ENCODE results near the gene HEXB. TPM values are rescaled to one million over a fixed set of nuclear protein-coding genes. Genes with fewer than 3 reads are reported as not detected.
A peak's percentile ranks its signal among the peaks of the same experiment; 100 is the strongest.

HEXB gene
- total and polyA plus RNA-seq, 2 of the 13 experiments (the other 11 are each of a cell fraction or from before 2014, with no cell fraction given) = 100 to 104 TPM

- TF ChIP-seq MTERF4 (CRISPR knock-in tag; IDR thresholded peaks at IDR 0.05) (no peak), FOXO1 (CRISPR knock-in tag; IDR thresholded peaks at IDR 0.05) (no peak), ATF5 (CRISPR knock-in tag; IDR thresholded peaks at IDR 0.05; ENCODE audit: low read depth) (no peak)
Measured at GRCh38 chr5:74649421-74649973, 35.5 kb upstream of the HEXB start (continued).

- no peaks in the 10 kb centered on the region for H3K36me3 ChIP-seq (replicated peaks in 1 of 2; ENCODE audit: control insufficient read depth in 1 of 2, insufficient read depth in 2 of 2, low read length in 2 of 2)
- WGBS (ENCODE audit: low lambda C conversion rate) = 22% methylated on average over 3 of the region's 3 CpGs
- BruUV-seq (replicated peaks) = no TSS peak
- POLR2A ChIA-PET = no interaction called here
- no peak overlapping the region for H3K9ac ChIP-seq (ENCODE audit: insufficient read depth, low read depth, low read length)
- CTCF ChIA-PET (ENCODE audit: low intra/inter-chr PET ratio, low total read pairs) = no interaction called here
- no peaks in the 10 kb centered on the region for H3K9me3 ChIP-seq (ENCODE audit: low read length)
- 0 out of 2 replicates have a peak overlapping the region, but pooled peaks have one; percentile 5 for H3K4me2 ChIP-seq (ENCODE audit: low read depth, low read length)
- FAIRE-seq = no peak
- no peak for TF ChIP-seq ZC3H4 (CRISPR knock-in tag; IDR thresholded peaks at IDR 0.05; ENCODE audit: borderline replicate concordance)
- no peak for TF ChIP-seq SMYD3 (CRISPR knock-in tag; IDR thresholded peaks at IDR 0.05)
- TF ChIP-seq ZNF570 (CRISPR knock-in tag; IDR thresholded peaks at IDR 0.05; ENCODE audit: borderline replicate concordance) = no peak
- no peak for TF ChIP-seq HNRNPL (IDR thresholded peaks at IDR 0.05; ENCODE audit: low read depth, low read length)
- no peak for TF ChIP-seq PBX2 (CRISPR knock-in tag; IDR thresholded peaks at IDR 0.05)
- no peaks in the 10 kb centered on the region for H3K79me2 ChIP-seq (ENCODE audit: insufficient read depth, low read length)
- in situ Hi-C loops (cut with HindIII; ENCODE audit: extremely low pct_ligation_motif_present, low pct_unique_long_range_greater_than_20kb) (no loop called here), intact Hi-C loops (cut with micrococcal nuclease; ENCODE audit: unreplicated experiment) (no loop called here)
- ATAC-seq = no peak
- no peak overlapping the region for H3K27ac ChIP-seq (ENCODE audit: extremely low read length, insufficient read depth, low read length)
- H3K4me3 ChIP-seq (replicated peaks in 1 of 3; ENCODE audit: insufficient read depth in 1 of 3, low read depth in 2 of 3, low read length in 3 of 3) = no peak overlapping the region
- H2AFZ ChIP-seq (ENCODE audit: low read length) = no peak overlapping the region
- no peak for DNase-seq (ENCODE audit: low spot score)
- peaks cover 0 to 7% of the 10 kb centered on the region in 2 experiments; a peak in 1 of 5 replicates for H3K27me3 ChIP-seq (ENCODE audit: control insufficient read depth in 1 of 2, insufficient read depth in 2 of 2, low read length in 2 of 2)
- no peaks in the 10 kb centered on the region for H4K20me1 ChIP-seq (ENCODE audit: insufficient read depth, low read length)
- peaks cover 38% of the 10 kb centered on the region for H3K4me1 ChIP-seq (ENCODE audit: insufficient read depth, low read length)
Measured at GRCh38 chr5:74651710-74652109, 33.3 kb upstream of the HEXB start.

All from HepG2 (cell line).